Fibroblast of peridontal ligament (primary cell): ENCODE data around the gene AP1G1.
"Not testable (repeated sequence)": the region's sequence is repeated elsewhere in the genome, so short reads cannot be mapped to it uniquely, and the experiment has no call there.

Experiments
- DNase-seq: peaks from one replicate; pipeline ENCODE4 v3.0.0-alpha.2; 2010; ENCODE audit errors: extremely low read depth

Gene AP1G1

DNA sequence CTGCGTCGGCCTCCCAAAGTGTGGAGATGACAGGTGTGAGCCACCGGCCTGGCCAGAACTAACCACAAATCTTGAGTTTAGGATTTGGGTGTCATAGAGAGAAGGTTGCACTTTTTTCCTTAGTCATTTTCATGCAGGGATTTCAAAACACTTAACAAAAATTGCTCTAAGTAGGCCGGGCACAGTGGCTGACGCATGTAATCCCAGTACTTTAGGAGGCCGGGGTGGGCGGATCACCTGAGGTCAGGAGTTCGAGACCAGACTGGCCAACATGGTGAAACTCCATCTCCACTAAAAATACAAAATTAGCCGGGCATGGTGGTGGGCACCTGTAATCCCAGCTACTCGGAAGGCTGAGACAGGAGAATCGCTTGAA lies 1.5 kb upstream of the AP1G1 start:
- DNase-seq, result not testable (repeated sequence)

- peak; percentile 30 for DNase-seq
Observed at GRCh38 chr16:71807905-71808592, 585 bp downstream of the AP1G1 start.

DNA sequence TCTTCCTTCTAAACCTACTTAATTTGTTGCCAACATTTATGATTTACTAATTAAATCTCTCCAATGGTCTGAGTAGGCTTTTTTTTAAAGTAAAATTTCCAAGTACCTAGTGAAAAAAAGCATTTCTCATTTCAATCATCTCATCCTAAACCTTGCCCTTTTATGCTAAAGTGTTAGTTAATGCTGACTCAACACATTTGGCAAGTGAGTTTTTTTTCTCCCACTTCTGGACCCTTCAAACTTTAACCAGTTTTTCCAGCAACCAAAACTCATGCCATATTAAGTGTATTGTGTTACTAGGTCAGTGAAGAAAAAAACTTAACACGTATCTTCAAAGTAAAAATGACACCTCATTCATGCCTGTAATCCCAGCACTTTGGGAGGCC lies 5.3 kb downstream of the AP1G1 start:
- DNase-seq, result no peak

DNA sequence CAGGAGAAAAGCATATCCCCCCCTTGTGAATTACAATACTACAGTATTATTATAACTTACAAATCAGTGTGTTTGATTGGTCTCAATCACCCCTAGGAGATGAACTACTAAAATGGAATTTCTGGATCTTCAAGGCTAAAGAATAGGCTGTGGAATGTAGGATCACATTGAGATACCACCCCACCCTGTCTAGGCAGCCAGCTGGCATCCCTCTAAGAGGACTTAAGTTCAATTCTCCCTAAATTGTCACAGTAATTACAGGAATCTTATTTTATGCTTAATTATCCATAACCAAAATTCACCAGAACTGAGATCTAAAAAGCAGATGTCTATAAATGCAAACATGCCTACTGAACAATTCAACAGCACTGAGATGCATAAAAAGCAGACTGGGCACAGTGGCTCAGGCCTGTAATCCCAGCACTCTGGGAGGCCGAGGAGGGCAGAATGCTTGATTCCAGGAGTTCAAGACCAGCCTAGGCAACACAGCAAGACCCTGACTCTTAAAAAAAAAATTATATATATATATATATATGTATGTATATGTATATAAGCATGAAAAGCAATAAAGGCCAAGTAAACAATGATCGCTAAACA lies 12.0 kb downstream of the AP1G1 start:
- DNase-seq, result no peak

DNA sequence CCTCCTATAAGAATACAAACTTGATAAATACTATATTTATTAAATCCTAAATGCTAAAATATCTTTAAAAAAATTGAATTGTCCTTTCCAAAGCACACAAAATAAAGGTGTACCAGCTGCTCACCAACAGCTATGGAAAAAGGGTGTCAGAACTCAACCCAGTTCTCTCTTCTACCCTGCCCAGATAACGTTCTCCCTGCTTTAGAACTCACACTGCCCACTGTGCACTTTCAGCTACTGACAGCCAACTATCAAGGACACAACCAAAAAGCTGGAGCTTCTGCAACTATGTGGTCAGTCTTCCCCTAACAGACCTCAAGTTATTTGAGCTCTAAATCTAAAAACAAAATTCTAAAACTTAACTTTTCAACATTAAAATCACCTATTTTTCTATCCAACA lies 13.7 kb downstream of the AP1G1 start:
- DNase-seq, result no peak

GRCh38 chr16:71794018-71794417 lies 14.6 kb downstream of the AP1G1 start:
- DNase-seq, result no peak

DNA sequence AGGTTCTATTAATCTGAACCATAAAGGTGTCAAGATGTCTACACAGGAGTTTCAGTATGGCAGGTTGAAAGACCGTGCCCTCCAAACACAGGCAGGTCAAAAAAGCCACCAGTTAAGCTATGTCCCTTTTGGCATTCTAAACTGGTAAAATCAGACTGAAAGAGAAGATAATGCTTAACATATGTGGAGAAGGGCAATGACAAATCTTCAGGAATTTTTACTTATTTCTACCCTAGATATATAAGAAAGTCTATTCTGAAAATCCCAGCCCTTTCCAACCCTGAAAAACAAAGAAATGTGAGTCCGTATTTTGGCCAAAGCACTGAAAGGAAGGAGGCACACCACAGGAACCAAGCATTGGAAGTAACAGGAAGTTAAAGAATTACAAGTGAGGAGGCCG lies 16.5 kb downstream of the AP1G1 start:
- peak; percentile 74 for DNase-seq

DNA sequence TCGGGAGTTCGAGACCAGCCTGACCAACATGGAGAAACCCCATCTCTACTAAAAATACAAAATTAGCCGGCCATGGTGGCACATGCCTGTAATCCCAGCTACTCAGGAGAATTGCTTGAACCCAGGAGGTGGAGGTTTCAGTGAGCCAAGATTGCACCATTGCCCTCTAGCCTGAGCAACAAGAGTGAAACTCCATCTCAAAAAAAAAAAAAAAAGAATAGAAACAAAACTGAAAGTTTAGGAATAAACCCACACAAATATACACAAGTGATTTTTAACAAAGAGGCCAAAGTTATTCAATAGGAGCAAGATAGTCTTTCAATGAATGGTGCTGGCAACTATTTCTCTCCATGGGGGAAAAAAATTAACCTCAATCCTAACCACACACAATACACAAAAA lies 18.3 kb downstream of the AP1G1 start:
- DNase-seq, result peak; percentile 56

DNA sequence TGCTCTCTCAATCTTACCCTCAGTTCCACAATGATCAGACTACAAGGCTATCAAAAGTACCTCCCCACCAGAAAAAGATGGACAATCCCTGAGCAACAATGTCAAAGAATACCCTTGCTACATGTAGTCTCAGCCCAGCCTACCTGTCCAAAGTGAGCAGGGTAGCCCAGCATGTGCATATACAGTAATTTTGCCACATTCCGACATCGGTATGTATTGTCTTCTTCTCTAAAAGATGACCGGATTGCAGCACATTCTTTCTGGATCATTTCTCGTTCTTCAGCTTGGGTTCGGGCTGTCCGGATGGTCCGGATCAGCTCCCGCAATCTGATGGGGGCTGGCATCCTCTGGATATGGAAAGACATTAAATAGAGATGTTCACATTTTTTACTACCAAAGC lies 19.5 kb downstream of the AP1G1 start:
- no peak for DNase-seq

- DNase-seq, result no peak
Observed at GRCh38 chr16:71788578-71788977, 20.1 kb downstream of the AP1G1 start.

- DNase-seq, result not testable (repeated sequence)
Observed at GRCh38 chr16:71785143-71785542, 23.5 kb downstream of the AP1G1 start.

DNA sequence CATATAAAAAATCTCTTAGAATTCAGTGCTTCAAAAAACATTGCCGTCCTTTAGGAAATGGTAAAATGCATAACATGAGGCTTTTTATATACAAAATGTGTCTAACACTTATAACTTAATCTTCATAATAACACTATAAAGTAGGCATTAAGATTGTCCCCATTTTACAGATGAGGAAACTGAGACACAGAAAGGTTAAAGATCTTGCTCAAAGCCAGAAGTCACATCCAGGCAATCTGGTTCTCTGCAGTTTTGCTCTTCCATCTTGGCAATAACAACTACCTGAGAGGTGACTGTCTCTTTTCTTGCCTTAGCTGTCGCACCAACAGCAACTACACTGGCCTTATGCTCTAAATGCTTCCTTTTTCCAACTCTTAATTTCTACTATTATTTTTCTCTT lies 24.5 kb downstream of the AP1G1 start:
- DNase-seq, result no peak

DNA sequence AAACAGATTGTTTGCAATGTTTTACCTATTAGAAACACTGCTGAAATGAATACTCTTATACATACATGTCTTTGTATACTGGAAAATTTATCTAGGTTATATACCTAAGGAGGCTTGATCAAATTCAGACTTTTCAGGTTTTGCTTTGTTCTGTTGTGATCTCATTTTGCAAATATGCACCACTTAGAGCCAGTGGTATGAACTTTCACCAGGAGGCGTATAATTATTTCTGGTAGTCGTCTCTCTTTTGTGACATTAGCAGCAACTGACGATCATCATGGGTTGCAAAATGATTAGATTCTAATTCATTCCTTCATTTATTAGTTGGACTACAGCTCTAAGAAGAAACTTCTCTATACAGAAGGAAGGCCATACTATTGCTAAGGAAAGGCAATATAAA lies 26.9 kb downstream of the AP1G1 start:
- no peak for DNase-seq

- DNase-seq, result no peak
Observed at GRCh38 chr16:71780521-71781089, 28.0 kb downstream of the AP1G1 start.

GRCh38 chr16:71778780-71779179 lies 29.9 kb downstream of the AP1G1 start:
- no peak for DNase-seq

DNA sequence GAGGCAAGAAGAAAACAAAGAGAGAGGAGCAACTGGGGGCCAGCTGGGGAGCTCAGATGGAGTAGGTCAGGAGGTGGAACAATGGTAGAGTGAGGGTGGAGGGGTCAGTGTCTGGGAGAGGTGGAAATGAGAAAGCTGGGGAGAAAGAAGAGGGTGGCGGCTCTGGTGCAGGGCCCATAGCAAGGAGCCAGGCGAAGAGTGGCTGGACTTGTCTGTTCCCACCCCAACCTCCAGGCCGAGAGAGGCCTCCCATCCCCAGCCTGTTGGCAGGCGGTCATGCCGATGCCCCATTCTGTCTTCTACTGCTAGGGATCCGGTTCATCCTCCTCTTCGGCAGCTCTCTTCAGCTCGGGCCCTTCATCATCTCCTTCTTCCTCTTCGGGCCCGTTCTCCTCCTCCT lies 31.3 kb downstream of the AP1G1 start:
- no peak for DNase-seq

DNA sequence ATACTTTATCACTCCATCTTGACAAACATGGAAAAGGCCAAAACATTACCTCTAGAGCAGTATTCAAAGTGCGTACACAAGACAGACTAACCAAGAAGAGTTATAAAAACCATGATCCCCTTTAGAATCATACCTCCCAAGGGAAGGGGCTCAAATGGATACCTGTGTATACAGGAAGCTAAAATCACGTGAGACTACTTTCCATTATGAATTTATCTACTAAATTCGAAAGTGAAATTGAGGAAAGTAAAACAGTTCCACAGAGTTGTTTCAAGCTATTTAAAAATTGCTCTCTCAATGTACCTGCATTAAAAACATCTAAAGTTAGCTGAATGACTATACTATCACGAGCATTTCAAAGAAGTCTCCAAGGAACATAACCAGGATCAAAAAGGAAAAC lies 32.7 kb downstream of the AP1G1 start:
- DNase-seq, result no peak

GRCh38 chr16:71771571-71771970 lies 37.1 kb downstream of the AP1G1 start:
- DNase-seq, result no peak

DNA sequence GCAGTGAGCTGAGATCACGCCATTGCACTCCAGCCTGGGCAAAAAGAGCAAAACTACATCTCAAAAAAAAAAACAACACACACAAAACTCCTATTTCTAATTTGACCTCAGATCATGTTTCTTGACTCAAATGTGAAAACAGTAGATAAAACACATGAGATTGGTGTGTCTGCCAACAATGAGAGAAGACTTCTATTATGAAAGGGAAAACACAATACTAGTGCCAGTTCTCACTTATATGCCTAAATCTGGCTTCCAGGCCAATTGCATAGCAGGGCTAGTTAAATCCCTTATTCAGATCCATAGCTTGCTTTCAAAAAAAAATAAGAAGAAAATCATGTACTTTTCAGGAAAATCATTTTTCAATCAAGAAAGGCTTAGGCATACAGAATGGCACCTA lies 39.4 kb downstream of the AP1G1 start:
- no peak for DNase-seq

DNA sequence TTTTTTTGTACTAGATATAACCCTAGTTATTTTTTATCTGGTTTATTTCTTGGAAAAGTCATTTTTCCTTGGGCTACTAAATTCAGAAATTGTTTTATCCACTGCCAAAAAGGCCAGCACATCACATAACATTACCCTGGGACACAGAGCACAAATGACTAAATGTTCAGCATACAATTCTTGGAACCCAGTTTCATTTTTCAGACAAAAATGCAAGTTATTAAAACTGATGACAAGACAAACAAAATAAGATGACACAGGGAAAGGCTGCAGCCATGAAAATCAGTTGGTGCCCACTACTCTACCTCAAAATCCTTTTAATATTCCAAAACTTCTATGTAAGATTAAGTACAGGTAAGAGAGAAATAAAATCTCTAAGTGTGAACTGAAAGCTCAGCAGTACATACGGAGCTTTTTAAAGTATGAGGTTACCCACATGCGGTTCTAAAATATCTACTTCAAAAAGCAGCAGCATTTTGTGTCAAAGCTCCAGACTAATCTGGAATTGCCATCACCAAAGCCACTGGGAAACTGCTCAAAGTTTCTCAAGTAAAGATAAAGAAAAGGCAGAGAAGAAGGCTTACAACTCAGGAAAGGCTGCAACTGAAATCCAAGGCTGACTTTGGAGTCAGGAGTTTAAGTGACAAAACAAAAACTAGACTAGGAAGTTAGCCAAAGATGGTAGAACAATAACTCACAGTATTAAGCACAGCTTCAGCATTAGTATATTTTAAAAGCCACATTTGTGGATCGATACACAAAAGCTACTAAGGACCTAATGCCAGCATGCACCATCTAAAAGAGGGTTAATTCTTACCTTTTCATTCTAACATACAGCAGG lies 41.4 kb downstream of the AP1G1 start:
- DNase-seq, result no peak

DNA sequence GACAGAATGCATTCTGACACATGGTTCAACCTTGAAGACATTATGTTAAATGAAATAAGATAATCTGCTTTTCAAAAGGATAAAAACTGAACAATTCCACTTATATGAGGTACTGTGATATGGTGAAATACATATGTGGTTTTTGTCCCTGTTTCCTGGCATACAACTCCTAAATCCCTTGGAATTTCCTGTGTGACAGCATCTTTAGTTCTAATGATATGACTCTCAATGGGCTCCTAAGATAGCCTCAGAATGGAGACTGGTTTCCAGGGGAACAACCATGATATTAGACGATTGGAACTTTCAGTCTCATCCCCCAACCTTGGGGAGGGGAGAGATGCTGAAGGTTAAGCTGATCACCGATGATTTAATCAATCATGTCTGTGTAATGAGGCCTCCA lies 46.4 kb downstream of the AP1G1 start:
- DNase-seq, result no peak

GRCh38 chr16:71761097-71761496 lies 47.5 kb downstream of the AP1G1 start:
- DNase-seq, result no peak

GRCh38 chr16:71758293-71758760 lies 50.3 kb downstream of the AP1G1 start:
- DNase-seq, result no peak
